HG03139 (cell line): ENCODE data around the gene NOL4L.

Experiments used
- ATAC-seq: cut with Tn5 transposase; IDR thresholded peaks from one replicate; pipeline ENCODE4 v1.9.1; 2021; ENCODE audit not compliant: unreplicated experiment

NOL4L gene

GRCh38 chr20:32448306-32449056, 136.7 kb downstream of the NOL4L start:
- ATAC-seq = no peak

GRCh38 chr20:32447136-32448027, 137.8 kb downstream of the NOL4L start:
- ATAC-seq = no peak

GRCh38 chr20:32446301-32447100, 138.6 kb downstream of the NOL4L start:
- ATAC-seq = no peak

GRCh38 chr20:32445539-32446273, 139.4 kb downstream of the NOL4L start:
- no peak for ATAC-seq

GRCh38 chr20:32444474-32445220, 140.5 kb downstream of the NOL4L start:
- no peak for ATAC-seq

- ATAC-seq = no peak
Measured at GRCh38 chr20:32443386-32443974, 141.7 kb downstream of the NOL4L start.

GRCh38 chr20:32442630-32443373, 142.3 kb downstream of the NOL4L start:
- ATAC-seq = no peak

- ATAC-seq = no peak
Measured at GRCh38 chr20:32441638-32442037, 143.5 kb downstream of the NOL4L start.

GRCh38 chr20:32440758-32441078, 144.4 kb downstream of the NOL4L start:
- ATAC-seq = no peak

GRCh38 chr20:32440069-32440757, 144.9 kb downstream of the NOL4L start:
- ATAC-seq = no peak

GRCh38 chr20:32439132-32439829, 145.9 kb downstream of the NOL4L start:
- ATAC-seq = no peak

GRCh38 chr20:32438331-32438858, 146.7 kb downstream of the NOL4L start:
- ATAC-seq = no peak

GRCh38 chr20:32437391-32438074, 147.6 kb downstream of the NOL4L start:
- no peak for ATAC-seq

GRCh38 chr20:32436968-32437367, 148.2 kb downstream of the NOL4L start:
- ATAC-seq = no peak

GRCh38 chr20:32436142-32436861, 148.8 kb downstream of the NOL4L start:
- ATAC-seq = no peak

GRCh38 chr20:32435449-32436107, 149.6 kb downstream of the NOL4L start:
- ATAC-seq = no peak
